GM21717 (cell line): ENCODE results near the gene IQCE.
"Not testable (repeated sequence)": the region's sequence is repeated elsewhere in the genome, so short reads cannot be mapped to it uniquely, and the experiment has no call there.

Source experiments
- ATAC-seq: cut with Tn5 transposase; IDR thresholded peaks from one replicate; pipeline ENCODE4 v1.9.1; 2021; ENCODE audit warnings: mild to moderate bottlenecking, moderate library complexity; ENCODE audit not compliant: unreplicated experiment

IQCE gene

DNA sequence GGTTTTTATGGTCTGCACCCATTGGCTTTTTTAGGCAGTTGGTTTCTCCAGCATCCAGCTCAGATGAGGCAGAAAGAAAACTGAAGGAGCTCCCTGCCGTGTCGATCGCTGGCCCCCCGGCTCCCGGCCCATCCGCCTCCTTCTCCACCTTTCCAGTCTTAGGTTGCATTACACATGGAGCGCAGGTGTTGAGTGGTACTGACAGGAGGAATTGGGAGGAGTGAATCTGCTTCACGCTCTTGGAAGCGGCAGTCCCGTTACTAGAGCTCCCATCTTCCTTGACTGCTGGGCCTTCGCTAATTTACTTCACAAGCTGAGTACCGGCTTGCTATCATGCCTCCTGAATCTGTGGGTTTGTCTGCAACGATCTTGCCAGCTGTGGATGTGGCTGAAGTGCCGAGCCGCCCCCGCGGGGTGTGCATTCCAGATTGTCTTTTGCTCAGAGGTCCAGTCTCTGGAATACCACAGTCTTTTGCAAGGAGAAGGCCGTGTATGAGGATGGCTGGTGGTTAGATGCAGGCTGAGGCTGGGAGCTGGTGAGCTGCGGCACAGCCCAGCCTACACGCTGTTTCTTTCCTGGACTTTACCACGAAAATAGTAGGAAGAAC lies 17.1 kb downstream of the IQCE start:
- no peak for ATAC-seq

DNA sequence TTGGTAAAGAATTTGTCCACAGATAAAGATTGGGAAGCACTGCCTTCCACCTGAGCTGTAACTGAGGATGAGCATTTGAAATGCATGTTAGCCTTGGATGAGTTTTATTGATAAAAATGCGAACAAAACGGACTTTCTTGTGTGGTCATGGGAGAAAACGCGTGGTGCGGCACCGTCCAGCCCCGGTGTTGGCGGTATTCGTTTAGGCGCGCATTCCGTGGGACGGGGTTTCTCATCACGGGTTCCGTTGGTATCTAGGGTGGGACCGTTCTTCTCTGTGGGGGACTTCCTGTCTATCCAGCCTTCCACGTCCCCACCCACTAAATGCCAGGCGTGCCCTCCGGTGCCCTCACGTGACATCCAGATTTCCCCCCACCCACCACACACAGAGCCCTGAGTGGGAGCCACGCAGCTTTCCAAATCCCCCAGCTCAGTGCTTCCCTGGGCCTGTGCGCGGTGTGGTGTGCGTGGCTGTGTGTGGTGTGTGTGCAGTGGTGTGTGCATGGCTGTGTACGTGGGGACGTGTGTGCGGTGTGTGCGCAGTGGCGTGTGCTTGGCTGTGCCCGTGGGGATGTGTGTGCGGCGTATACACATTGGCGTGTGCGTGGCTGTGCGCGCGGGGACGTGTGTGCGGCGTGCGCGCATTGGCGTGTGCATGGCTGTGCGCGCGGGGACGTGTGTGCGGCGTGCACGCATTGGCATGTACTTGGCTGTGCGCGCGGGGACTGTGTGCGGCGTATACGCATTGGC lies 18.1 kb downstream of the IQCE start:
- no peak for ATAC-seq

DNA sequence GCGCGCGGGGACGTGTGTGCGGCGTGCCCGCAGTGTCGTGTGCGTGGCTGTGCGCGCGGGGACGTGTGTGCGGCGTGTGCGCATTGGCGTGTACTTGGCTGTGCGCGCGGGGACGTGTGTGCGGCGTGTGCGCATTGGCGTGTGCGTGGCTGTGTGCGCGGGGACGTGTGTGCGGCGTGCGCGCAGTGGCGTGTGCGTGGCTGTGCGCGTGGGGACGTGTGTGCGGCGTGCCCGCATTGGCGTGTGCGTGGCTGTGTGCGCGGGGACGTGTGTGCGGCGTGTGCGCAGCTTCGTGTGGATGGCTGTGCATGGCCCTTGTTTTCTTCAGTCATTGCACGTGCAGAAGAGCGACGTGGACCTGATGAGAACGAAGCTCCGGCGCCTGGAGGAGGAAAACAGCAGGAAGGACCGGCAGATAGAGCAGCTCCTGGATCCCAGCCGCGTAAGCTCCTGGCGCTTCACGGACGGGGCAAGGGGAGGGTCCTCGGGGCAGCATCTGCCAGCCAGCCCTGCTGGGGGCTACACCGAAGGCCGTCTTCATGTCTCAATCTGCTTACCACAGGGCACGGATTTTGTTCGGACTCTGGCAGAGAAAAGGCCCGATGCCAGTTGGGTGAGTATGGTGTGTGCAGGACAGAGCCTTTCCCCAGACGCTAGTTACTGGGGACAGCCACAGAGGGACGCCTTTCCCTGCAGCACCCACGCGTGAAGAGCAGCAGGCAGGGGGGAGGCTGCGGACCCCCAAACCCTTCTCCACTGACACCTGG lies 19.3 kb downstream of the IQCE start:
- ATAC-seq: no peak

DNA sequence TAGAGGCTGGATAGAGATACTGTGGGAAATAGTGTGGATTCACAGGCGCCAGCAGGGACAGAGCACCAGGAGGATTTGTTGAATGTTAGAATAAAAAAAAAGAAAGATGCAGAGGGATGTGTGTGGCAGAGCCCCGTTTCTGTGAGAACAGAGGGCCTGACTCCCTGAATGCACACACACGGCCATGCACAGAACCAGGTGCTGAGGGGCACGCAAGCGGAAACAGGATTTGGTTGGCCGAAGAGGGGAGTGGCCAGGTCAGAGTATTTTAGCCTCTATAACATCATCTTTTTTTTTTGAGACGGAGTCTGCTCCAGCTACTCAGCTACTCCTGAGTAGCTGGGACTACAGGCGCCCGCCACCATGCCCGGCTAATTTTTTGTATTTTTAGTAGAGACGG lies 21.9 kb downstream of the IQCE start:
- ATAC-seq: no peak

DNA sequence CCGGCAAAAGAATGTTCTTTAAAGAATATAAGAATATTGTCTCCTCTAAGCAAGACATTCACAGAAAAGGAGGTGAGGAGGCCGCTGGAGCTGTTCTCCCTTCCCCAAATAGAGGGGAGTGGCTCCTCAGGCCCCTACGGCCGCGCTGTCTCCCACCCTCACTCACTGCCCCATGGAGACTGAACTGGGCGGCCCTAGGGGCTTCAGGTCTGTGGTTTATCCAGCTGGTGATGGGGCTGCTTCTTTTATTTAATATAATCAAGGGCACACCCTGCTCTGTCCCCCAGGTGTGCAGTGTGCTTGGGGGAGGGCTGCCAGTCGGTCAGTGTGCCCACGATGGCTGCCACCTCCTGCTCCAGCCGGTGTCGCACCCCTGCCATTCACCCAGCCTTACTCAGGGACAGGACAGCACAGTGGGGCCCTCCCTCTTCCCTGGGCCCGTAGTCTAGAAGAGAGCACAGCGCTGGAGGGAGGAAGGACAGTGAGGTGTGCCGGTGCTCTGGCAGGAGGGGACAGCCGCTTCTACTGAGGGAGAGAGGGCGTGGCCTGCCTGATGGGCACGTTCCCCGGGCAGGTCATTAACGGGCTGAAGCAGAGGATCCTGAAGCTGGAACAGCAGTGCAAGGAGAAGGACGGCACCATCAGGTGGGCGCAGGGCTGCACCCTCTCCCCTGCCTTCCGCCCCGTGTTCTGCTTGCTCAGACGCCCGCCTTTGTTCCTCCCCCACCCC lies 23.4 kb downstream of the IQCE start:
- no peak for ATAC-seq

DNA sequence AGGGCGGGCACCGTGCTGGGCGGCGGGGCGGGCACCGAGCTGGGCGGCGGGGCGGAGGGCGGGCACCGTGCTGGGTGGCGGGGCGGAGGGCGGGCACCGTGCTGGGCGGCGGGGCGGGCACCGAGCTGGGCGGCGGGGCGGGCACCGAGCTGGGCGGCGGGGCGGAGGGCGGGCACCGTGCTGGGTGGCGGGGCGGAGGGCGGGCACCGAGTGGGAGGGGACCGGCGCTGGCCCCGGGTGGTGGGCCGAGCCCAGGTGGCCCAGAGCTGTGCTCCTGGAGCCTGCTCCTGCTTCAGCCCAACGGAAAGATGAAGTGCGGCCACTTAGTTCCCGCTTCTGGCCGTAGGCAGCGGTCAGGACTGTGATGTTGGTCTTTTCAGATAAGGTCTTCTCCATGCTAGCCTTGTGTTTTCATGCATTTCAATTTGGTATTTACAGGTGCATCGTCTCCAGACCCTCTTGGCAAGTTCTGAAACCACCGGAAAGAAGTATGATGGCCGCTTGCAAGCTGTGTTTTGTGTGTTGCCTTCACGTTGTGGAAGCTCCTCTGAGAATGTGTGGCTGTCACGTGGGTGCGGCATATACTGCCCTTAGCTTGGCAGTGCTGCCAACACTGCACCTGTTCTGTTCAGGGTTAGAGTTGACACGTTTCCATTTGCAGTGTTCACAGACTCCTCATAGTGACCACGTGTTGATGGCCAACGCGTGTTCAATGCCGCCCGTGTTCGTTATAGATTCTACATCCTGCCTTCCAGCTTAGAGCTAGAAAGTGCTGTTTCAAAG lies 25.2 kb downstream of the IQCE start:
- ATAC-seq: no peak

DNA sequence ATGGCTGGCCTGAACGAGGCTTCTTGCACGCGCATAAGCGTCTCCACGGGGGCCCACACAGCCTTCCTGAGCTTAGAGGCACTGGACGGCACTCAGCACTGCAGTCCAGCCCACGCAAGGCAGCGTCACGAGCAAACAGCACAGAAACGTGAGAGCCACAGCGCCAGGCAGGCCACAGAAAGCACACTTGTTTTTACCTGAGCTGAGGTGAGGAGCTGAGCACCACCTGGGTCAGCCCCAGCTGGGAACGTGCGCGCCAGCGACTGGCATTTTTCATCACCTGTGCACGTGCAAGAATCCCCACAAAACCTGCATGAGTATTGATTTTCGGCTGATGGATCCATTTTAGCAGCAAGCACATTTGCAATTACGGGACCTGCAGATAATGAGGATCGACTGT lies 26.7 kb downstream of the IQCE start:
- no peak for ATAC-seq

DNA sequence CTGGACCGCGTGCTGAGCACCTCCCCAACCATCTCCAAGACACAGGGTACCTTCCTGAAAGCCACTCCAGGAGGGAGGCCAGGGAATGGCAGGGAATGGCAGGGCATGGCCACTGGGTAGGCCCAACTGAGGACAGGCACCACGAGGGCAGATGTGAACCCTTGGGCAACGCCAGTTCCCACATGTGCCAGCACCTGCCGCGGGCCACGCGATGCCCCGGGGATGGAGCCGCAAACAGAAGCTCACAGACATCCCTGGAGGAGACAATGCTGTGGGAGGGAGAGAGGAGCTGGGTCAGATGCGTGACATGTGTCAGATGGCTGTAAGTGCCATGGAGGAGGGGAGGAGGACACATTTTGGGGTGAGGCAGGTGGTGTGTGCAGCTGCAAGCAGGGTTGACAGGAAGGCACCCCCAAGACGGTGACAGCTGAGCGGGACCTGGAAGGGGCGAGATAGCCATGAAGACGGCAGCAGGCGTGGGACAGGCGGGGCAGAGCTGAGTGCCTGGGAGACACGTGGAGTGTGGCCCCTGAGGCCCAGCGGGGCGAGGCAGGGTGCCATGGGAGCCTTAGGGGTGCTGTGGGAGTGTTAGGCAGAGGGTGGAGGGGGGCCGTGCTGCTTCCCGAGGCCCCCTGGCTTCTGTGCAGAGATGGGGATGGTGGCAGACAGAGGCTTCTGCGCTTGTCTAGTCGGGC lies 27.7 kb downstream of the IQCE start:
- no peak for ATAC-seq

DNA sequence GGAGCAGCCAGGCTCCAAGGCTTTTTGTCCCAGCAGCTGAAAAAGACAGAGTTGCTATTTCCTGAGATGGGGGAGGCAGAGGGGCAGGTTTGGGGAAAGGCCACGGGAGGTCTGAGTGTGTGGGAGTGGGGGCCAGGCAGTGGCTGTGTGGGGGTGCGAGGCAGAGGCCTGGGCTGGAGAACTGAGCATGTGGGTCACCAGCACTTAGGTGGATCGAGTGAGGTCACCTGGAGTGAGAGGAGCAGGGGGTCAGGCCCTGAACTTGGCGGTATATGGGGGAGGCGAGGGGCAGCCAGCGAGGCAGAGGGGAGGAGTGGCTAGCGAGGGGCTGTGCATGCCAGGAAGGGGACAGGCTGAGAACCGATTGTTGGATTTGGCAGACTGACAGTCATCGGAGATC lies 28.4 kb downstream of the IQCE start:
- no peak for ATAC-seq

DNA sequence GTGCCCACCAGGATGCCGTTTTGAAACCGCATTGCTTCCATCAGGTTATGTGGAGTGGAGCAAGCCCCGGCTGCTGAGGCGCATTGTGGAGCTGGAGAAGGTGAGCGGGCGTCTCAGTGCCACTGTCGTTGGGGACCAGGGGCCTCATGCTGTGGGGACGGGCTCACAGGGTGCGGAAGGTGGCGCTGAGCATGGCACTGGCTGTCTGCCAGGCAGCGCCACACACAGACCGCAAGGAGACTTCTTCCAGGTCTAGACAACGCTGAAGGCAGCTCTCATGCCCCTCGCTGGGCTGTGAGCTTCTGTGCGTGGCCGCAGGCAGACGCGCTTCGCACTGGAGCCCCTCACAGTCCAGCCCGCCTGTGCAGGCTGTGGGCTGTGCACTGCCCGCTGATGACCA lies 29.0 kb downstream of the IQCE start:
- ATAC-seq: no peak

DNA sequence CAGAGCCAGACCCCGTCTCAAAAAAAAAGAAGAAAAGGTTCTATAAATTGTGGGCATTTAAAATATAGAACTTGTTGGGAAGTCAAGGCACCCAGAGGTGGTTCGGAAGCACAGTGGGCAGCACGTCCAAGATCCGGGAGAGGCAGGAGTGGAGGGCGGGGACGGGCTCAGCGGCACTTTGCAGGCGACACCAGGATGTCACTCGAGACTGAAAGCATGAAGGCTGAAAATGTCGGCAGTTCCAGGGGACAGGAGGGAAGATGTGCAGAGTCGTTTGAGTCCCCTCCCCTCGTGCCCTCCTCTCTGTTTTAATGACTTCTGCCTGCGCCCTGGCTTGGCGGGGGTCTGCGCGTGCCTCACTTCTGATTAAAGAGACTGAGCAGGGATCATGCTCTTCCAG lies 30.6 kb downstream of the IQCE start:
- no peak for ATAC-seq

DNA sequence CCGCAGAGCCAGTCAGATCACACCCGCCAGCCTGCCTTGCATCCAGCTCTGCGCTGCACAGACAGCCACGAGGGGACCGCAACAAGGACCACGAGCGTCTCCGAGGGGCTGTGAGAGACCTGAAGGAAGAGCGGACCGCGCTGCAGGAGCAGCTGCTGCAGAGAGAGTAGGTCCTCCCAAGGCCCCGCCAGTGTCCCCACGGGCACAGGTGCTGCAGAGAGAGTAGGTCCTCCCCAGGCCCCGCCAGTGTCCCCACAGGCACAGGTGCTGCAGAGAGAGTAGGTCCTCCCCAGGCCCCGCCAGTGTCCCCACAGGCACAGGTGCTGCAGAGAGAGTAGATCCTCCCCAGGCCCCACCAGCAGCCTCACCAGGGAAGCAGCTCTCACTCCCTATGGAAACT lies 31.2 kb downstream of the IQCE start:
- not testable (repeated sequence) for ATAC-seq

DNA sequence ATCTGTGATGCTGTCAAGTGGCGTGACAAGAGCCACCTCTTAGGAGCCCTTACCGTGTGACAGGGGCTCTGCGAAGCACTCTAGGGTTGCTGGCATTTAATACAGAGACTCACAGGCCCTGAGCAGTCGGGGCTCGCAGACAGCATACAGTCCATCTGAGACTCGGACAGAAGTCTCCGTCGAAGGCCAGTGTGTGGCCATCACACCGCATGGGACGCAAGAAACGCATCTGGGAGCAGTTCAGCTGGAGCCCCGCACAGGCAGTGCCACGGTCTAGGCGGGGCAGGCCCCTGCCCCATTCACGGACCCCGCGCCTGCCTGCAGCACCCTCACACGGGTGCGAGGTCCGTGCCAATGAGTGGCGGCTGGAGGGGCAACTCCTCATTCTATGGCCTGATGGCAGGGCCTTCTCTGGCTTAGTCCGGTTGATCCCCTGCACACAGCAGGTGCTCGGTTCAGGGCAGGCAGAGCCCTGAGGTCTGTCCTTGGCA lies 33.6 kb downstream of the IQCE start:
- no peak for ATAC-seq

DNA sequence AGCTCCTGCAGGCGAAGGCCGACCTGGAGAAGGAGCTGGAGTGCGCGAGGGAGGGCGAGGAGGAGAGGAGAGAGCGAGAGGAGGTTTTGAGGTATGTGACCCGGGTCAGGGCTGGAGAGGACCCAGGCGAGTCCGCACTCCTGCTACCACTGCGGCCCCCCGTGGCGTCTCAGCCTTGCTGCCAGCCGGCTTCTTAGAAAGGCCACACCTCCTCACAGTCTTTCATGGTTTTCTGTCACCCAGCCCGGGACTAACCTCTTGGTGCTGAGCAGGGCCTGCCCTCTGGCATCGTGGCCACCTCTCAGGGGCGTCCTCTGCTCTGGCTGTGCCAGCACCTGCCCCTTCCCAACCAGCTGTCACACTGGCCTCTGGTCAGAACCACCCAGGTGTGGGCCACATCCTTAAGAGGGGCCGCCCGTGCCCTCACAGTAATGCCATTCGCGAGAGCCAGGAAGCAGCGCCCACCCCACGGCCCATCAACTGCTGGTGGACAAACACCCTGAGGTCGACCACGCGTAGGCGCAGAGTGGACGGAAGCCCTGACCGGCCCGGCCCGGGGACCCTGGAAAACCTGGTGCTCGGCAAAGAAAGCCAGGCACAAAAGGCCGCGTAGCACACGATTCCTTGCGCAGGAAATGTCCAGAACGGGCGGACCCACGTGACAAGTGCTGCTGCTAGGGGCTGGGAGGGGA lies 34.4 kb downstream of the IQCE start:
- no peak for ATAC-seq

DNA sequence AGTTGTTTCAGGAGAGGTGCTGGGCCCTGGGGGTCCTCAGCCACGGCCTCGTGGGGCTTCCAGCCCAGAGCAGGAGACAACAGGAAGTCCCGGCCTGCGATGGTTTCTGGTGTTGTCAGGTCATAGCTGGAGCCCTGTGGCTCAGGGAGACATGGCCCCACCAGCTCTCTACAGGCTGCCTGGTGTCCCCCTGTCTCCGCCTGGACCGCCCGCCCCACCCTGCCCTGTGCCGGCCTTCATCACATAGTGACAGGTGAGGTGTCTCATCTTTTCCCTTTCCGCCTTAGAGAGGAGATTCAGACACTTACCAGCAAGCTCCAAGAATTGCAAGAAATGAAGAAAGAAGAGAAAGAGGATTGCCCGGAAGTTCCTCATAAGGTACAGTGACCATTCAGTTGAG lies 35.8 kb downstream of the IQCE start:
- no peak for ATAC-seq

DNA sequence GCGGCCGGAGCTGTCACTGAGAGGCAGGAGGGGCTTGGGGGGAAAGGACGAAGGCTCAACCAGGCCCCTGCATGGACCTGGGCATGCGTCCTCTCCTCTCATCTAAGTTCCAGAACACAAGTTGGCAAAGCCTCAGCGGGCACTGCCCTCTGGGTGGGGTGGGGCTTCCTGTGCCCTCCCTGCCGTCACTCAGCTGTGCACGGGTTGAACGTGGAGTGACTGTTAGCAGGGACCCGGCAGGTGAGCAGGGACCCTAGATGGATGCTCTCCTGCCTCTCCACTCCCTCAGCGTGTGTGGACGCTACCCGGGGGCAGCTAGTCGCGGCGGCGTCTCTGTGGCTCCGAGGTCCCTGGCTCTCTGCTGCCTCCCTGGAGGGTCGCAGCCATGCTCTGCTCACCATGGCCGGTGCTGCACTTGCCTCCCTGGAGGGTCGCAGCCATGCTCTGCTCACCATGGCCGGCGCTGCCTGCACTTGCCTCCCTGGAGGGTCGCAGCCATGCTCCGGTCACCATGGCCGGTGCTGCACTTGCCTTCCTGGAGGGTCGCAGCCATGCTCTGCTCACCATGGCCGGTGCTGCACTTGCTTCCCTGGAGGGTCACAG lies 36.6 kb downstream of the IQCE start:
- no peak for ATAC-seq

DNA sequence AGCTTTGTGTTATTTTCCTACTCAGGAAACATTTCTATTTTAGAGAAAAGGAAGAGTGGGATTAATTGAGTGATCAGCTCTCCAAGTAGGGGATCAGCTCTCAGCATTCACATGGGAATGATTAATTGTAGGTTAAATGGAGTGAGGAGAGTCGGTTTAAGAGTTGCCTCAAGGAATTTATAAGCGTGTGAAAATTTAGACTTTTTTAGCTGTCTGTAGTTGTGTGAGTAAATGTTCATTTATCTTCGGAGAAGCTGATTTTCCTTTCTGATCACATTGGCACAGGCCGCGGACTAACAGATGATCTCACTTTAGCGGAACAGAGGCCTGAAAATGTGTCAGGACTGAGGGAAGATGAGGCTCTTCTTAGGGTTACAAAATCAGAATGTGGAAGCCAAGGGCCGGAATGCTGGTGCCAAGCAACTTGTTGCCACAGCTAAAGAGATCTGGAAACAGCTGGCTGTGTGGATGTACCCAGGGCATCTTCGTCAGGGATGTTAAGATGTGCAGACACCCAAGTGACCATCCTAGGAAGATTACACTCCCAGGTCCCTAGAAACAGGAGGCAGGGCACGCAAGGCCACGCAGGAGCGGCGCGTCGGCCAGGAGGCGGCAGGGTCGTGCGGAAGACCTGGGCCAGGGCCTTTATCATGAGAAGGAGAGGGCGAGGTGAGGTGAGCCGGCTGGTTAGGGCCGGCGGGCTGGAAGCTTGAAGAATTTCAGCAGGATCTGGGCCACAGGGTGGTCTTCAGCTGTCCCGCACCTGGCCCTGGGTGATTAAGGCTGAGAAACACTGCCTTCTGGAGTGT lies 37.9 kb downstream of the IQCE start:
- ATAC-seq: no peak

DNA sequence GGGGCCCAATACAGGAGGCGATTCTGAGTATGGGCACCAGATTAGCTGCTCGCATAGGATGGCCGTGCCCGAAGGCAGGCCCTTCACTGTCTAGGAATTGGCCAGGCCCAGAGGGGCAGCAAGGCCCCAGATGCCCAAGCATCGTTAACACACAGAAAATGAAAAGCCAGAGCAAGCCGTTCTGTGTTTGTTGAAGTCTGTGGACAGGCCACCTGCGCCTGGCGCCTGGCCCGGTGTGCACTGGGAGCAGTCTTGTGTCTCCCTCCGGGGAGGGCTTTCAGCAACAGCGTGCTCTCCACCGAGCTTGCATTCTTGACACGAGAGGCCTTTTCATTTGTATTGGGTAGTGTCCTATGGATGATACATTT lies 38.5 kb downstream of the IQCE start:
- no peak for ATAC-seq
